ENCODE results near the gene HAGHL. TPM values are rescaled to one million over a fixed set of nuclear protein-coding genes. Genes with fewer than 3 reads are reported as not detected.

HAGHL gene
- total RNA-seq, 3 donors from 2014 or later, result 8.8 to 13.0 (median 12.4) TPM

GRCh38 chr16:695355-696089 lies 31.4 kb upstream of the HAGHL start:
- H3K27me3 Mint-ChIP-seq (ENCODE audit: low read depth), result peaks cover 4% of the 10 kb centered on the region
- no peaks in the 10 kb centered on the region for H3K36me3 Mint-ChIP-seq (ENCODE audit: insufficient read depth)
- ATAC-seq (peak; percentile 77 to 81), DNase-seq (peak; percentile 66)
- H3K4me1 Mint-ChIP-seq (ENCODE audit: low read depth), result peaks cover 27% of the 10 kb centered on the region
- no peaks in the 10 kb centered on the region for H3K9me3 Mint-ChIP-seq
- peak overlapping the region; percentile 78 for H3K4me3 Mint-ChIP-seq

- no peak for DNase-seq
- no peaks in the 10 kb centered on the region for H3K9me3 Mint-ChIP-seq
- ATAC-seq, result no peak
- H3K36me3 Mint-ChIP-seq (ENCODE audit: insufficient read depth), result no peaks in the 10 kb centered on the region
- peaks cover 22% of the 10 kb centered on the region for H3K4me1 Mint-ChIP-seq (ENCODE audit: low read depth)
- peaks cover 20% of the 10 kb centered on the region for H3K27me3 Mint-ChIP-seq (ENCODE audit: low read depth)
- H3K4me3 Mint-ChIP-seq, result no peak overlapping the region
Observed at GRCh38 chr16:698911-699671, 27.8 kb upstream of the HAGHL start.

- peak; percentile 48 for DNase-seq
- Mint-ChIP-seq H3K4me3 (no peak overlapping the region), H3K4me1 (ENCODE audit: low read depth) (peaks cover 15% of the 10 kb centered on the region), H3K27me3 (ENCODE audit: low read depth) (peaks cover 20% of the 10 kb centered on the region), H3K9me3 (no peaks in the 10 kb centered on the region), H3K36me3 (ENCODE audit: insufficient read depth) (no peaks in the 10 kb centered on the region)
- peak; percentile 79 for ATAC-seq
Observed at GRCh38 chr16:700684-701584, 26.0 kb upstream of the HAGHL start.

- no peak overlapping the region for H3K4me3 Mint-ChIP-seq
- no peak for ATAC-seq
- H3K27me3 Mint-ChIP-seq (ENCODE audit: low read depth), result peaks cover 32% of the 10 kb centered on the region
Observed at GRCh38 chr16:702341-702740, 24.6 kb upstream of the HAGHL start.

GRCh38 chr16:703406-703805 lies 23.5 kb upstream of the HAGHL start:
- peaks cover 12% of the 10 kb centered on the region for H3K4me1 Mint-ChIP-seq (ENCODE audit: low read depth)
- H3K4me3 Mint-ChIP-seq, result no peak overlapping the region
- ATAC-seq (no peak), DNase-seq (no peak)
- no peaks in the 10 kb centered on the region for H3K36me3 Mint-ChIP-seq (ENCODE audit: insufficient read depth)
- H3K9me3 Mint-ChIP-seq, result no peaks in the 10 kb centered on the region
- H3K27me3 Mint-ChIP-seq (ENCODE audit: low read depth), result peaks cover 41% of the 10 kb centered on the region

More at GRCh38 chr16:702341-702740, 24.6 kb upstream of the HAGHL start:
- DNase-seq, result no peak
- H3K36me3 Mint-ChIP-seq (ENCODE audit: insufficient read depth), result no peaks in the 10 kb centered on the region
- H3K9me3 Mint-ChIP-seq, result no peaks in the 10 kb centered on the region
- H3K4me1 Mint-ChIP-seq (ENCODE audit: low read depth), result peaks cover 12% of the 10 kb centered on the region

GRCh38 chr16:704047-704446 lies 22.9 kb upstream of the HAGHL start:
- Mint-ChIP-seq H3K27me3 (ENCODE audit: low read depth) (peaks cover 47% of the 10 kb centered on the region), H3K36me3 (ENCODE audit: insufficient read depth) (no peaks in the 10 kb centered on the region), H3K4me1 (ENCODE audit: low read depth) (peaks cover 9% of the 10 kb centered on the region), H3K9me3 (no peaks in the 10 kb centered on the region), H3K4me3 (no peak overlapping the region)
- DNase-seq (no peak), ATAC-seq (no peak)

- peaks cover 7% of the 10 kb centered on the region for H3K4me1 Mint-ChIP-seq (ENCODE audit: low read depth)
- H3K4me3 Mint-ChIP-seq, result no peak overlapping the region
- DNase-seq (no peak), ATAC-seq (no peak)
- H3K36me3 Mint-ChIP-seq (ENCODE audit: insufficient read depth), result no peaks in the 10 kb centered on the region
- H3K9me3 Mint-ChIP-seq, result no peaks in the 10 kb centered on the region
- peaks cover 54% of the 10 kb centered on the region for H3K27me3 Mint-ChIP-seq (ENCODE audit: low read depth)
Observed at GRCh38 chr16:704552-705380, 22.1 kb upstream of the HAGHL start.

GRCh38 chr16:705431-706188 lies 21.3 kb upstream of the HAGHL start, which contains the start of gene FBXL16:
Gene FBXL16 (minus strand): TSS chr16:705801. CDS start chr16:697405, 8,396 bp downstream.
- Mint-ChIP-seq H3K27me3 (ENCODE audit: low read depth) (peaks cover 55% of the 10 kb centered on the region), H3K4me1 (ENCODE audit: low read depth) (peaks cover 4% of the 10 kb centered on the region), H3K4me3 (peak within 1 kb of the TSS; percentile 56), H3K9me3 (no peaks in the 10 kb centered on the region), H3K36me3 (ENCODE audit: insufficient read depth) (no peaks in the 10 kb centered on the region)
- no peak for DNase-seq
- peak in 1 of 2 donors; percentile 5 for ATAC-seq

- Mint-ChIP-seq H3K36me3 (ENCODE audit: insufficient read depth) (no peaks in the 10 kb centered on the region), H3K9me3 (no peaks in the 10 kb centered on the region), H3K4me3 (peak overlapping the region; percentile 56), H3K27me3 (ENCODE audit: low read depth) (peaks cover 56% of the 10 kb centered on the region), H3K4me1 (ENCODE audit: low read depth) (peaks cover 4% of the 10 kb centered on the region)
- ATAC-seq (peak in 1 of 2 donors; percentile 19), DNase-seq (no peak)
Observed at GRCh38 chr16:706189-707061, 20.5 kb upstream of the HAGHL start.

GRCh38 chr16:707062-707538 lies 19.8 kb upstream of the HAGHL start:
- ATAC-seq (no peak), DNase-seq (no peak)
- H3K9me3 Mint-ChIP-seq, result no peaks in the 10 kb centered on the region
- peaks cover 53% of the 10 kb centered on the region for H3K27me3 Mint-ChIP-seq (ENCODE audit: low read depth)
- H3K4me1 Mint-ChIP-seq (ENCODE audit: low read depth), result peaks cover 4% of the 10 kb centered on the region
- H3K4me3 Mint-ChIP-seq, result no peak overlapping the region
- no peaks in the 10 kb centered on the region for H3K36me3 Mint-ChIP-seq (ENCODE audit: insufficient read depth)

- ATAC-seq (no peak), DNase-seq (no peak)
- H3K27me3 Mint-ChIP-seq (ENCODE audit: low read depth), result peaks cover 50% of the 10 kb centered on the region
- no peaks in the 10 kb centered on the region for H3K36me3 Mint-ChIP-seq (ENCODE audit: insufficient read depth)
- H3K4me1 Mint-ChIP-seq (ENCODE audit: low read depth), result peaks cover 2% of the 10 kb centered on the region
- no peaks in the 10 kb centered on the region for H3K9me3 Mint-ChIP-seq
- no peak overlapping the region for H3K4me3 Mint-ChIP-seq
Observed at GRCh38 chr16:708019-708418, 18.9 kb upstream of the HAGHL start.

- ATAC-seq, result no peak
- H3K9me3 Mint-ChIP-seq, result no peaks in the 10 kb centered on the region
- peaks cover 2% of the 10 kb centered on the region for H3K4me1 Mint-ChIP-seq (ENCODE audit: low read depth)
- H3K4me3 Mint-ChIP-seq, result no peak overlapping the region
- DNase-seq, result no peak
- H3K27me3 Mint-ChIP-seq (ENCODE audit: low read depth), result peaks cover 49% of the 10 kb centered on the region
- no peaks in the 10 kb centered on the region for H3K36me3 Mint-ChIP-seq (ENCODE audit: insufficient read depth)
Observed at GRCh38 chr16:708959-709358, 17.9 kb upstream of the HAGHL start.
